ENCODE results near the gene SLC27A2.

Gene SLC27A2

DNA sequence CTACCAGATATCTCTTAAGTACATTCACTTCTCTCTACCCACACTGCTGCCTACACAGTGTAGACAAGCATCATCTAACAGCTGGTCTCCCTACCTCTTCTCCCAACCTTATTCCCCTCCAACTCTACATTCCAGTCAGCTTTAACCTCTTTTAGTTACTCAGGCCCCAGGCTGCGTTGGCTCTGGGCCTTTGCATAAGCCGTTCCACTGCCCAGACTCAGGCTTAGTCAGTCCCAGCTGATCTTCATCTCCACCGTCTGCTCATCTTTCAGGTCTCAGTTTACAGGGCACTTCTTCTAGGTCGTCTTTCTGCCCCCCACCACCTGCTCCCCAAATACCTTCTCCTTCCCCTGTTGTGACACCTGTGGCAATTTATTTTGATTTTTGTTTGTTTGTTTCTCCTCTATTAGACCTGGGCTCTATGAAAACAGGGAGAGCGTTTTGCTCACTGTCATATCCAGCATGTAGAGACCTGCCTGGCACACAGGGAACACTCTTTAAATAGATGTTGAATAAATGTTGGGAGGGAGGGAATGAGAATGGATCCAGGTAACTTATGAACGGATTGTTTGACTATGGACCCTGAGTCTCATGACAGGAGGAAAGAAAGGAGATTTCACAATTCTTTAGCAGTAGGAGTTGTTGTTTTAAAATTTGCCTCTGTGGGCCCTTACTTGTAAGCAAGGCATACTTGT is 11.1 kb downstream of the SLC27A2 start:
- H3K27ac ChIP-seq: no peak overlapping the region

GRCh38 chr15:50202003-50202402 is 20.0 kb downstream of the SLC27A2 start:
- H3K27ac ChIP-seq: no peak overlapping the region
- TF ChIP-seq, protein P1, sequence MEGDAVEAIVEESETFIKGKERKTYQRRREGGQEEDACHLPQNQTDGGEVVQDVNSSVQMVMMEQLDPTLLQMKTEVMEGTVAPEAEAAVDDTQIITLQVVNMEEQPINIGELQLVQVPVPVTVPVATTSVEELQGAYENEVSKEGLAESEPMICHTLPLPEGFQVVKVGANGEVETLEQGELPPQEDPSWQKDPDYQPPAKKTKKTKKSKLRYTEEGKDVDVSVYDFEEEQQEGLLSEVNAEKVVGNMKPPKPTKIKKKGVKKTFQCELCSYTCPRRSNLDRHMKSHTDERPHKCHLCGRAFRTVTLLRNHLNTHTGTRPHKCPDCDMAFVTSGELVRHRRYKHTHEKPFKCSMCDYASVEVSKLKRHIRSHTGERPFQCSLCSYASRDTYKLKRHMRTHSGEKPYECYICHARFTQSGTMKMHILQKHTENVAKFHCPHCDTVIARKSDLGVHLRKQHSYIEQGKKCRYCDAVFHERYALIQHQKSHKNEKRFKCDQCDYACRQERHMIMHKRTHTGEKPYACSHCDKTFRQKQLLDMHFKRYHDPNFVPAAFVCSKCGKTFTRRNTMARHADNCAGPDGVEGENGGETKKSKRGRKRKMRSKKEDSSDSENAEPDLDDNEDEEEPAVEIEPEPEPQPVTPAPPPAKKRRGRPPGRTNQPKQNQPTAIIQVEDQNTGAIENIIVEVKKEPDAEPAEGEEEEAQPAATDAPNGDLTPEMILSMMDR (conservative IDR thresholded peaks at IDR 0.05): no peak

More for the DNA sequence above, 11.1 kb downstream of the SLC27A2 start:
- TF ChIP-seq, protein P1 (conservative IDR thresholded peaks at IDR 0.05): no peak

- TF ChIP-seq, protein P1 (conservative IDR thresholded peaks at IDR 0.05): no peak
- no peak overlapping the region for H3K27ac ChIP-seq
Observed at GRCh38 chr15:50206020-50206419, 24.0 kb downstream of the SLC27A2 start.

DNA sequence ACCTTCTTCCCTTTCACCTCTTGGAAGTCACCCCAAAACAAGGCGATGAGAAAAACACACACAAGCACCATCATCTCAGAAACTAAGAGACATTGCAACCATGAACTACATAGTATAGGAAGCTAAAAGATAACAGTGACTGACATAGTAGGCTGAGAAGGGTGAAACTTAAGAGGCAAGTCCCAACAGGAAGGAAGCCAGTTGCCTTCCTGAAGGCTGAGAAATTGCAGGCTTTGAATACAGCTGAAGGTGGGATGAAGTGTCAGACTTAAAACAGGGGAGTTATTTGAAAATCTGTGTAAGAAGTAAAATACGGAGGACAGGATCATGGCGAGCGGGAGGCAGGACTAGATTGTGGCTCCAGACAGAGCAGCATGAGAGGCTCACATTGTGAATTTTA is 27.8 kb downstream of the SLC27A2 start:
- TF ChIP-seq, protein P1 (conservative IDR thresholded peaks at IDR 0.05): no peak
- H3K27ac ChIP-seq: no peak overlapping the region

DNA sequence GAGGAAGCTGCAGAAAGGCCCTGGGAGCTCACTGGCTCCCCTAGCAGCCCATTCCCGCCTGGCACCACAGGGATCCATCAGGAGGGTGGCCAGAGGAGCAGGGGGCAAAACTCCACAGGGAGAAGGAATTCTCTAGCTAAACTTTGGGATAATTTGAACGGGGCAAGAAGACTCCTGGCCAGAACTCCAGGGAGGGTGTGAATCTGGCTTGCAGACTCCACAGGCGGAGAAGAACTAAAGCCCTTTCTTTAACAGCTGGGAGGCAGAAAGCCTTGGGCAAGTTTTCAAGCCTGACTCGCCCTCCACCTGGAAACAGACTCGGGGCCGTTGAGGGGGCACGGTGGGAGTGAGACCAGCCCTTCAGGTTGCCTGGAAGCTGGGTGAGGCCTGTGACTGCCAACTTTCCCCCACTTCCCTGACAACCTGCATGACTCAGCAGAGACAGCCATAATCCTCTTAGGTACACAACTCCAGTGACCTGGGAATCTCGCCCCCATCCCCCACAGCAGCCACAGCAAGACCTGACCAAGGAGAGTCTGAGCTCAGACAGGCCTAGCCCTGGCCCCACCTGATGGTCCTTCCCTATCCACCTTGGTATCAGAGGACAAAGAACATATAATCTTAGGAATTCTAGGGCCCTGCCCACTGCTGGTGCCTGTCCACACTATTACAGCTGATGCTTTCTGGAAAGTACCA is 28.6 kb downstream of the SLC27A2 start:
- TF ChIP-seq, protein P1 (conservative IDR thresholded peaks at IDR 0.05): no peak
- no peak overlapping the region for H3K27ac ChIP-seq

DNA sequence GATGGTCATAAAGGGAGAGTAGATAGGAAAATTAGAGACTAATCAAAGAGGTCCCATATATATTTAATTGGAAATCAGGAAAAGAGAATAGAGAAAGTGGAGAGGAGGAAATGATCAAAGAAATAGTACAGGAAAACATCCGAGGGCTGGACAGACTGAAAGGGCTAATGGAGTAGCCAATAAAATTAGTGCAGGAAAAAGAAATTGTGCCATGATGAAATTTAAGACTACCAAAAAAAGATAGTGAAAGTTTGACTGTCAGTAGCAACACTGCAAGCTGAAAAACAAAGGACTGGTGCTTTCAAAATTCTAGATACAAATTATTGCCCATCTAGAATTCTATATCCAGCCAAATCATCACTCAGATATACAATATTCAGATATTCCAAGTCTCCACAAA is 36.3 kb downstream of the SLC27A2 start:
- TF ChIP-seq, protein P1 (conservative IDR thresholded peaks at IDR 0.05): no peak
- H3K27ac ChIP-seq: no peak overlapping the region

- TF ChIP-seq, protein P1 (conservative IDR thresholded peaks at IDR 0.05): no peak
- H3K27ac ChIP-seq: no peak overlapping the region
Observed at GRCh38 chr15:50218691-50219090, 36.7 kb downstream of the SLC27A2 start.

Data from VCaP (cell line).